ENCODE data around the gene CTU1. TPM values are rescaled to one million over a fixed set of nuclear protein-coding genes. Genes with fewer than 3 reads are reported as not detected.

CTU1 gene
- total and polyA plus RNA-seq, 4 donors: 2.5 to 9.8 (median 3.8) TPM

- H3K9ac ChIP-seq (ENCODE audit: insufficient read depth in 1 of 2, low read length in 2 of 2): no peak overlapping the region
Measured at GRCh38 chr19:51090471-51090870, 17.7 kb downstream of the CTU1 start.

DNA sequence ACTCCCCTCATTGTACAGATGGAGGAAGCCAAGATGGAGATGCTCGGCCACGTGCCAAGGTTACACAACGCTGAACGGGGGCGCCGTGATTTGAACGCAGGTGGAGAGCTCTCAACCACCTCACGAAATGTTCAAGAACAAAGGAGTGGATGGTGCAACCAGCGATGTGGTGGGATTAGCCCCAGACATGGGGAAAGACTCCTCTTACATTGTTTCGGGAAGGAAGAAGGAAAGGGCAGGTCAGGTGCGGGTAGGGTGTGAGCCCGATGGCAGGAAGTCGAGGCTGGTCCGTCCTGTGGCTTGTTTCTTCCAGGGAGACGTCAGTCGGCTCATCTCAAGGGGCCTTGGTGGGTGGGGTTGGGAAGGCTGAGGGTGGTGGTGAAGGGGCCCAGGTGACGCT is 18.4 kb downstream of the CTU1 start:
- TF ChIP-seq, protein P1, sequence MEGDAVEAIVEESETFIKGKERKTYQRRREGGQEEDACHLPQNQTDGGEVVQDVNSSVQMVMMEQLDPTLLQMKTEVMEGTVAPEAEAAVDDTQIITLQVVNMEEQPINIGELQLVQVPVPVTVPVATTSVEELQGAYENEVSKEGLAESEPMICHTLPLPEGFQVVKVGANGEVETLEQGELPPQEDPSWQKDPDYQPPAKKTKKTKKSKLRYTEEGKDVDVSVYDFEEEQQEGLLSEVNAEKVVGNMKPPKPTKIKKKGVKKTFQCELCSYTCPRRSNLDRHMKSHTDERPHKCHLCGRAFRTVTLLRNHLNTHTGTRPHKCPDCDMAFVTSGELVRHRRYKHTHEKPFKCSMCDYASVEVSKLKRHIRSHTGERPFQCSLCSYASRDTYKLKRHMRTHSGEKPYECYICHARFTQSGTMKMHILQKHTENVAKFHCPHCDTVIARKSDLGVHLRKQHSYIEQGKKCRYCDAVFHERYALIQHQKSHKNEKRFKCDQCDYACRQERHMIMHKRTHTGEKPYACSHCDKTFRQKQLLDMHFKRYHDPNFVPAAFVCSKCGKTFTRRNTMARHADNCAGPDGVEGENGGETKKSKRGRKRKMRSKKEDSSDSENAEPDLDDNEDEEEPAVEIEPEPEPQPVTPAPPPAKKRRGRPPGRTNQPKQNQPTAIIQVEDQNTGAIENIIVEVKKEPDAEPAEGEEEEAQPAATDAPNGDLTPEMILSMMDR (IDR thresholded peaks at IDR 0.05; ENCODE audit: control extremely low read depth, extremely low read depth): no peak
- DNase-seq: peak in 1 of 3 donors; percentile 13
- peaks cover 0 to 8% (median 0%) of the 10 kb centered on the region in 5 donors for H3K4me1 ChIP-seq (ENCODE audit: control insufficient read depth in 5 of 5, insufficient read depth in 5 of 5, low read length in 5 of 5)
- no peaks in the 10 kb centered on the region for H3K9me3 ChIP-seq (ENCODE audit: control insufficient read depth in 4 of 4, insufficient read depth in 3 of 4, low read length in 3 of 4)
- H3K27me3 ChIP-seq (ENCODE audit: control insufficient read depth in 3 of 3, insufficient read depth in 3 of 3, low read length in 2 of 3): no peaks in the 10 kb centered on the region
- no peak overlapping the region for H3K27ac ChIP-seq (ENCODE audit: low read depth in 1 of 2, low read length in 1 of 2)
- H3K9ac ChIP-seq (ENCODE audit: insufficient read depth in 1 of 2, low read length in 2 of 2): no peak overlapping the region
- no peak overlapping the region for H3K4me3 ChIP-seq
- H3K36me3 ChIP-seq (ENCODE audit: control insufficient read depth in 4 of 4, insufficient read depth in 4 of 4, low read length in 4 of 4): no peaks in the 10 kb centered on the region
- 62 to 72% methylated on average over 17 of the region's 17 CpGs for WGBS, 2 donors
- ATAC-seq (ENCODE audit: insufficient read depth, low FRiP score): no peak

More at GRCh38 chr19:51090471-51090870, 17.7 kb downstream of the CTU1 start:
- TF ChIP-seq, protein P1 (IDR thresholded peaks at IDR 0.05; ENCODE audit: control extremely low read depth, extremely low read depth): no peak
- DNase-seq (peak in 1 of 3 donors; percentile 8), ATAC-seq (ENCODE audit: insufficient read depth, low FRiP score) (no peak)
- H3K9me3 ChIP-seq (ENCODE audit: control insufficient read depth in 4 of 4, insufficient read depth in 3 of 4, low read length in 3 of 4): no peaks in the 10 kb centered on the region
- no peaks in the 10 kb centered on the region for H3K36me3 ChIP-seq (ENCODE audit: control insufficient read depth in 4 of 4, insufficient read depth in 4 of 4, low read length in 4 of 4)
- no peak overlapping the region for H3K4me3 ChIP-seq
- peaks cover 0 to 8% (median 0%) of the 10 kb centered on the region in 5 donors for H3K4me1 ChIP-seq (ENCODE audit: control insufficient read depth in 5 of 5, insufficient read depth in 5 of 5, low read length in 5 of 5)
- WGBS, 2 donors: 62 to 63% methylated on average over 8 of the region's 8 CpGs
- H3K27ac ChIP-seq (ENCODE audit: low read depth in 1 of 2, low read length in 1 of 2): no peak overlapping the region
- no peaks in the 10 kb centered on the region for H3K27me3 ChIP-seq (ENCODE audit: control insufficient read depth in 3 of 3, insufficient read depth in 3 of 3, low read length in 2 of 3)

DNA sequence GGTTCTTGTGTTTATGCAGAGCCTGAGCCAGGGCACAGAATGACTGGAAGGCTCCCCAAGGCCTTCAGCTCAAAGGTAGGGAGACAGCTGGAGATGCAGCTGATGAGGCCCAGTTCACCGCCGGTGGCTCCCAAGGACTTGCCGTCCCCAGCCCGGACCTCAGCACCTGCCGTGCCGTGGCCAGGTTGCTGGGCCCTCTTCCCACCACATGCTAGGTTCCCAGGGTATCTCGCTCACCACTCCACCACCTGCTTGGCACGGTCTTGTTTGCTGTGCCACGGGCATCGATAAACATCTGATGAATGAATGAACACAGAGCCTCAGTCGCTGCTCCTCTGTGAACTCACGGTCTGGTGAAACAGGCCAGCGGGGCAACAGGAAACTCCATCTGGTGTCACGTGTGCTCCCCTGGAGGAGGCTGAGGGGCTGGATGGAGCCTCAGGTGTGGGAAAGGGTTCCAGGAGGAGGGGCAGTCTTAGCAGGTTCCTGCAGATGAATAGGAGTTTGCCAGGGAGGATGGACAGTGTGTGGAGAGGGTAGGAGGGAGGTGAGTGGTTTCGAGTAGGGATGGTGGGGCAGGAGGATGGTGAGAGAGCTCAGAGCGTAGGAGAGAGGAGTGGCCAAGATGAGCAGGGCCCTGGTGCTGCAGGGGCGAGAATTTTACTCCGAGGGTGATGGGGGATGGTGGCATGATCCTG is 21.9 kb downstream of the CTU1 start:
- no peak for DNase-seq

More for the DNA sequence above, 21.9 kb downstream of the CTU1 start:
- Histone ChIP-seq H3K4me1 (ENCODE audit: control insufficient read depth in 5 of 5, insufficient read depth in 5 of 5, low read length in 5 of 5) (peaks cover 0 to 8% (median 0%) of the 10 kb centered on the region in 5 donors), H3K4me3 (no peak overlapping the region), H3K27me3 (ENCODE audit: control insufficient read depth in 3 of 3, insufficient read depth in 3 of 3, low read length in 2 of 3) (no peaks in the 10 kb centered on the region), H3K27ac (ENCODE audit: low read depth in 1 of 2, low read length in 1 of 2) (no peak overlapping the region), H3K9me3 (ENCODE audit: control insufficient read depth in 4 of 4, insufficient read depth in 3 of 4, low read length in 3 of 4) (peaks cover 0 to 1% (median 0%) of the 10 kb centered on the region in 4 donors), H3K36me3 (ENCODE audit: control insufficient read depth in 4 of 4, insufficient read depth in 4 of 4, low read length in 4 of 4) (no peaks in the 10 kb centered on the region), H3K9ac (ENCODE audit: insufficient read depth in 1 of 2, low read length in 2 of 2) (no peak overlapping the region)
- 81 to 89% methylated on average over 18 of the region's 18 CpGs for WGBS, 2 donors
- no peak for ATAC-seq (ENCODE audit: insufficient read depth, low FRiP score)
- TF ChIP-seq, protein P1 (IDR thresholded peaks at IDR 0.05; ENCODE audit: control extremely low read depth, extremely low read depth): no peak
